Activated T-helper 1 cell treated with anti-CD3 and anti-CD28 coated beads, Interleukin-12 subunit alpha, Interleukin-12 subunit beta, Interleukin-2, Interleukin-4 antibody, amounts not matched to agents 30 ng/mL and 10 ng/mL and 1 ng/mL, durations not matched to agents 14 hours and 24 hours and 36 hours (primary cell): ENCODE results near the gene HS6ST1. TPM values are rescaled to one million over a fixed set of nuclear protein-coding genes. Genes with fewer than 3 reads are reported as not detected.

Source experiments
- DNase-seq: peaks from one replicate; pipeline ENCODE4 v3.0.0; 2021; ENCODE audit warnings: low spot score
- H3K27ac Mint-ChIP-seq: one replicate; pipeline ENCODE4 v1.8.0; 2021; ENCODE audit warnings: mild to moderate bottlenecking, mixed read lengths
- H3K27me3 Mint-ChIP-seq: one replicate; pipeline ENCODE4 v1.8.0; 2022; ENCODE audit warnings: mild to moderate bottlenecking, moderate library complexity, mixed read lengths; ENCODE audit not compliant: insufficient read depth
- H3K36me3 Mint-ChIP-seq: one replicate; pipeline ENCODE4 v1.8.0; 2021; ENCODE audit warnings: low read depth, mixed read lengths
- H3K4me1 Mint-ChIP-seq: one replicate; pipeline ENCODE4 v1.8.0; 2021; ENCODE audit warnings: low read depth, mixed read lengths
- H3K4me3 Mint-ChIP-seq: one replicate; pipeline ENCODE4 v1.8.0; 2021; ENCODE audit warnings: mild to moderate bottlenecking, moderate library complexity, mixed read lengths
- H3K9me3 Mint-ChIP-seq: one replicate; pipeline ENCODE4 v1.8.0; 2021; ENCODE audit warnings: mixed read lengths
- intact Hi-C: fragments of 100-400 bp; cut with micrococcal nuclease; formaldehyde crosslinking; loops from one replicate; pipeline ENCODE4 v1.15.1; 2024
- total RNA-seq: library from RNA; stranded (reverse); gene quantifications from 2 replicates; pipeline ENCODE4 v1.2.3, GENCODE V29; 2022

The HS6ST1 gene
- total RNA-seq, 1 donor from 2014 or later = 22.3 TPM

- no peaks in the 10 kb centered on the region for H3K9me3 Mint-ChIP-seq
- intact Hi-C loops = no loop called here
- no peaks in the 10 kb centered on the region for H3K4me1 Mint-ChIP-seq
- H3K36me3 Mint-ChIP-seq = no peaks in the 10 kb centered on the region
- H3K27ac Mint-ChIP-seq = no peak overlapping the region
- no peak overlapping the region for H3K4me3 Mint-ChIP-seq
- H3K27me3 Mint-ChIP-seq = peaks cover 5% of the 10 kb centered on the region
- DNase-seq = no peak
Measured at GRCh38 chr2:128358941-128359731, 40.5 kb upstream of the HS6ST1 start.

GRCh38 chr2:128357506-128358370 is 39.1 kb upstream of the HS6ST1 start:
- Mint-ChIP-seq H3K36me3 (no peaks in the 10 kb centered on the region), H3K4me1 (no peaks in the 10 kb centered on the region), H3K27me3 (peaks cover 5% of the 10 kb centered on the region), H3K9me3 (no peaks in the 10 kb centered on the region), H3K27ac (no peak overlapping the region), H3K4me3 (no peak overlapping the region)
- DNase-seq = no peak
- intact Hi-C loops = no loop called here

GRCh38 chr2:128356127-128356526 is 37.5 kb upstream of the HS6ST1 start:
- no peak for DNase-seq
- Mint-ChIP-seq H3K4me3 (no peak overlapping the region), H3K27me3 (peaks cover 4% of the 10 kb centered on the region), H3K9me3 (peaks cover 3% of the 10 kb centered on the region), H3K27ac (no peak overlapping the region), H3K36me3 (no peaks in the 10 kb centered on the region), H3K4me1 (no peaks in the 10 kb centered on the region)
- intact Hi-C loops = no loop called here

- H3K4me3 Mint-ChIP-seq = no peak overlapping the region
- no peaks in the 10 kb centered on the region for H3K36me3 Mint-ChIP-seq
- no peak for DNase-seq
- intact Hi-C loops = no loop called here
- H3K27ac Mint-ChIP-seq = no peak overlapping the region
- peaks cover 6% of the 10 kb centered on the region for H3K27me3 Mint-ChIP-seq
- peaks cover 3% of the 10 kb centered on the region for H3K9me3 Mint-ChIP-seq
- no peaks in the 10 kb centered on the region for H3K4me1 Mint-ChIP-seq
Measured at GRCh38 chr2:128354726-128355470, 36.2 kb upstream of the HS6ST1 start.

- intact Hi-C loops = no loop called here
- DNase-seq = no peak
Measured at GRCh38 chr2:128354161-128354560, 35.5 kb upstream of the HS6ST1 start.

GRCh38 chr2:128350736-128351135 is 32.1 kb upstream of the HS6ST1 start:
- peaks cover 6% of the 10 kb centered on the region for H3K27me3 Mint-ChIP-seq
- no peaks in the 10 kb centered on the region for H3K4me1 Mint-ChIP-seq
- DNase-seq = no peak
- no peaks in the 10 kb centered on the region for H3K36me3 Mint-ChIP-seq
- H3K9me3 Mint-ChIP-seq = peaks cover 3% of the 10 kb centered on the region
- intact Hi-C loops = no loop called here
- H3K27ac Mint-ChIP-seq = no peak overlapping the region
- H3K4me3 Mint-ChIP-seq = no peak overlapping the region

More at GRCh38 chr2:128354161-128354560, 35.5 kb upstream of the HS6ST1 start:
- H3K4me3 Mint-ChIP-seq = no peak overlapping the region
- peaks cover 3% of the 10 kb centered on the region for H3K9me3 Mint-ChIP-seq
- peaks cover 6% of the 10 kb centered on the region for H3K27me3 Mint-ChIP-seq
- no peaks in the 10 kb centered on the region for H3K4me1 Mint-ChIP-seq
- no peak overlapping the region for H3K27ac Mint-ChIP-seq
- H3K36me3 Mint-ChIP-seq = no peaks in the 10 kb centered on the region

GRCh38 chr2:128348701-128349100 is 30.0 kb upstream of the HS6ST1 start:
- Mint-ChIP-seq H3K36me3 (no peaks in the 10 kb centered on the region), H3K4me3 (no peak overlapping the region), H3K4me1 (no peaks in the 10 kb centered on the region), H3K9me3 (peaks cover 7% of the 10 kb centered on the region), H3K27me3 (peaks cover 3% of the 10 kb centered on the region), H3K27ac (no peak overlapping the region)
- DNase-seq = no peak
- intact Hi-C loops = no loop called here

GRCh38 chr2:128347701-128348539 is 29.3 kb upstream of the HS6ST1 start:
- H3K36me3 Mint-ChIP-seq = no peaks in the 10 kb centered on the region
- peaks cover 3% of the 10 kb centered on the region for H3K27me3 Mint-ChIP-seq
- H3K4me1 Mint-ChIP-seq = no peaks in the 10 kb centered on the region
- peaks cover 8% of the 10 kb centered on the region for H3K9me3 Mint-ChIP-seq
- H3K27ac Mint-ChIP-seq = no peak overlapping the region
- intact Hi-C loops = no loop called here
- no peak overlapping the region for H3K4me3 Mint-ChIP-seq
- no peak for DNase-seq

- Mint-ChIP-seq H3K27ac (no peak overlapping the region), H3K36me3 (no peaks in the 10 kb centered on the region), H3K4me1 (no peaks in the 10 kb centered on the region), H3K4me3 (no peak overlapping the region), H3K27me3 (peaks cover 3% of the 10 kb centered on the region), H3K9me3 (peaks cover 13% of the 10 kb centered on the region)
- no peak for DNase-seq
- intact Hi-C loops = no loop called here
Measured at GRCh38 chr2:128347171-128347558, 28.5 kb upstream of the HS6ST1 start.

GRCh38 chr2:128346291-128347170 is 27.9 kb upstream of the HS6ST1 start:
- Mint-ChIP-seq H3K9me3 (peaks cover 11% of the 10 kb centered on the region), H3K4me3 (no peak overlapping the region), H3K4me1 (no peaks in the 10 kb centered on the region), H3K36me3 (no peaks in the 10 kb centered on the region), H3K27me3 (peaks cover 3% of the 10 kb centered on the region), H3K27ac (no peak overlapping the region)
- intact Hi-C loops = no loop called here
- DNase-seq = no peak

- DNase-seq = no peak
- intact Hi-C loops = no loop called here
- Mint-ChIP-seq H3K27me3 (no peaks in the 10 kb centered on the region), H3K36me3 (no peaks in the 10 kb centered on the region), H3K27ac (no peak overlapping the region), H3K9me3 (peaks cover 11% of the 10 kb centered on the region), H3K4me3 (no peak overlapping the region), H3K4me1 (no peaks in the 10 kb centered on the region)
Measured at GRCh38 chr2:128345436-128346165, 26.9 kb upstream of the HS6ST1 start.
